ENCODE measurements around the gene PANX1.

PANX1 gene

GRCh38 chr11:94120946-94121345, 7.7 kb upstream of the PANX1 start:
- no peaks in the 10 kb centered on the region for H3K4me1 ChIP-seq (ENCODE audit: low read length)
- H4K20me1 ChIP-seq (ENCODE audit: insufficient read depth, low read length), result no peaks in the 10 kb centered on the region
- no peak overlapping the region for H3K4me2 ChIP-seq (ENCODE audit: low read length)
- no peaks in the 10 kb centered on the region for H3K9me3 ChIP-seq (ENCODE audit: insufficient read depth, low read length)
- H3K9ac ChIP-seq (ENCODE audit: low read length), result no peak overlapping the region
- H3K79me2 ChIP-seq (ENCODE audit: low read length), result no peaks in the 10 kb centered on the region
- no peaks in the 10 kb centered on the region for H3K27me3 ChIP-seq (ENCODE audit: low read depth, low read length)
- no peak overlapping the region for H2AFZ ChIP-seq (ENCODE audit: low read depth, low read length)
- H3K36me3 ChIP-seq (replicated peaks; ENCODE audit: low read depth, low read length), result no peaks in the 10 kb centered on the region
- no peak for TF ChIP-seq CTCF (IDR thresholded peaks at IDR 0.05; ENCODE audit: low read depth, low read length)
- no peak for TF ChIP-seq EZH2phosphoT487 (IDR thresholded peaks at IDR 0.05; ENCODE audit: low read depth)
- no peak overlapping the region for H3K4me3 ChIP-seq (ENCODE audit: low read length)
- H3K27ac ChIP-seq (ENCODE audit: low read length), result no peak overlapping the region

GRCh38 chr11:94125407-94126115, 3.1 kb upstream of the PANX1 start:
- no peak overlapping the region for H3K27ac ChIP-seq (ENCODE audit: low read length)
- H3K9ac ChIP-seq (ENCODE audit: low read length), result no peak overlapping the region
- no peak overlapping the region for H3K4me3 ChIP-seq (ENCODE audit: low read length)
- no peak for TF ChIP-seq CTCF (IDR thresholded peaks at IDR 0.05; ENCODE audit: low read depth, low read length)
- no peak for TF ChIP-seq EZH2phosphoT487 (IDR thresholded peaks at IDR 0.05; ENCODE audit: low read depth)
- H4K20me1 ChIP-seq (ENCODE audit: insufficient read depth, low read length), result peaks cover 5% of the 10 kb centered on the region; the same call in 1 of the 2 replicates
- no peaks in the 10 kb centered on the region for H3K36me3 ChIP-seq (replicated peaks; ENCODE audit: low read depth, low read length)
- no peak overlapping the region for H2AFZ ChIP-seq (ENCODE audit: low read depth, low read length)
- no peaks in the 10 kb centered on the region for H3K9me3 ChIP-seq (ENCODE audit: insufficient read depth, low read length)
- H3K4me2 ChIP-seq (ENCODE audit: low read length), result no peak overlapping the region
- no peaks in the 10 kb centered on the region for H3K27me3 ChIP-seq (ENCODE audit: low read depth, low read length)
- peaks cover 20% of the 10 kb centered on the region for H3K4me1 ChIP-seq (ENCODE audit: low read length)
- peaks cover 18% of the 10 kb centered on the region for H3K79me2 ChIP-seq (ENCODE audit: low read length)

- H3K4me2 ChIP-seq (ENCODE audit: low read length), result peak overlapping the region; percentile 93
- H3K79me2 ChIP-seq (ENCODE audit: low read length), result peaks cover 39% of the 10 kb centered on the region
- H3K9me3 ChIP-seq (ENCODE audit: insufficient read depth, low read length), result no peaks in the 10 kb centered on the region
- H3K27me3 ChIP-seq (ENCODE audit: low read depth, low read length), result no peaks in the 10 kb centered on the region
- H3K27ac ChIP-seq (ENCODE audit: low read length), result no peak overlapping the region
- H4K20me1 ChIP-seq (ENCODE audit: insufficient read depth, low read length), result peaks cover 20% of the 10 kb centered on the region
- no peak for TF ChIP-seq EZH2phosphoT487 (IDR thresholded peaks at IDR 0.05; ENCODE audit: low read depth)
- TF ChIP-seq CTCF (IDR thresholded peaks at IDR 0.05; ENCODE audit: low read depth, low read length), result no peak
- H3K36me3 ChIP-seq (replicated peaks; ENCODE audit: low read depth, low read length), result no peaks in the 10 kb centered on the region
- peak overlapping the region; percentile 89 for H2AFZ ChIP-seq (ENCODE audit: low read depth, low read length)
- H3K4me1 ChIP-seq (ENCODE audit: low read length), result peaks cover 23% of the 10 kb centered on the region
- peak overlapping the region; percentile 88 for H3K9ac ChIP-seq (ENCODE audit: low read length)
- peak overlapping the region; percentile 80 for H3K4me3 ChIP-seq (ENCODE audit: low read length)
Observed at GRCh38 chr11:94127638-94128037, 1.0 kb upstream of the PANX1 start.

GRCh38 chr11:94128291-94128745, 323 bp upstream of the PANX1 start:
- peak overlapping the region; percentile 93 for H3K4me2 ChIP-seq (ENCODE audit: low read length)
- no peaks in the 10 kb centered on the region for H3K36me3 ChIP-seq (replicated peaks; ENCODE audit: low read depth, low read length)
- H2AFZ ChIP-seq (ENCODE audit: low read depth, low read length), result peak overlapping the region; percentile 89
- H3K27me3 ChIP-seq (ENCODE audit: low read depth, low read length), result no peaks in the 10 kb centered on the region
- TF ChIP-seq CTCF (IDR thresholded peaks at IDR 0.05; ENCODE audit: low read depth, low read length), result no peak
- no peak for TF ChIP-seq EZH2phosphoT487 (IDR thresholded peaks at IDR 0.05; ENCODE audit: low read depth)
- H4K20me1 ChIP-seq (ENCODE audit: insufficient read depth, low read length), result peaks cover 26% of the 10 kb centered on the region
- peaks cover 23% of the 10 kb centered on the region for H3K4me1 ChIP-seq (ENCODE audit: low read length)
- peak overlapping the region; percentile 88 for H3K9ac ChIP-seq (ENCODE audit: low read length)
- peaks cover 46% of the 10 kb centered on the region for H3K79me2 ChIP-seq (ENCODE audit: low read length)
- peak overlapping the region; percentile 80 for H3K4me3 ChIP-seq (ENCODE audit: low read length)
- peak overlapping the region; percentile 51 for H3K27ac ChIP-seq (ENCODE audit: low read length)
- H3K9me3 ChIP-seq (ENCODE audit: insufficient read depth, low read length), result no peaks in the 10 kb centered on the region
